ENCODE data around the gene PAOX. TPM values are rescaled to one million over a fixed set of nuclear protein-coding genes. Genes with fewer than 3 reads are reported as not detected.

PAOX gene
- 4.4 and 6.9 TPM in 2 replicates for total RNA-seq

DNA sequence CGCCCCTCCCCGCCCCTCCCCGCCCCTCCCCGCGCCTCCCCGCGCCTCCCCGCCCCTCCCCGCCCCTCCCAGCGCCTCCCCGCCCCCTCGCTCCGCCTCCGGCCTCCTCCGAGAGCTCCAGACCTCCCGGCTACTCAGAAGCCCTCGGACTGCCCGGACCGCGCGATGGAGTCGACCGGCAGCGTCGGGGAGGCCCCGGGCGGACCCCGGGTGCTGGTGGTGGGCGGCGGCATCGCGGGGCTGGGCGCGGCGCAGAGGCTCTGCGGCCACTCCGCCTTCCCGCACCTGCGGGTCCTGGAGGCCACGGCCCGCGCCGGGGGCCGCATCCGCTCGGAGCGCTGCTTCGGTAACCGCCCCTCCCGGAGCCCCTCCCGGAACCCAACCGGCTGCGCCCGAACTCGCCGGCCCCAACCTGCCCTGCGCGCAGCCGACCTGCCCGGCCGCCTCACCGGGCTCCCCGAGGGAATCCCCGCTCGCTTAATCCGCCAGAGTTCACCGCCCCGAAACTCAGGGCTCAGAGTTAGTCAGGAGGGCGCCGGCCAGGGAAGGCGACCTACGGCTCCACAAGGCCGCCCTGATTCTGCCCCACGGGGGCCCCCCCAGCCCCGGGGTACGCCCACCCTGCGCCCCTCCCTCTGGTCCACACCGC lies at the start of gene PAOX:
PAOX (plus strand) TSS at position 111 of the 649 bp plus-strand sequence; CDS start at position 166, 55 bp downstream.
- peak; percentile 62 to 69 for DNase-seq (ENCODE audit: low read depth in 2 of 2)

GRCh38 chr10:133329491-133330202 lies 49.4 kb upstream of the PAOX start:
- DNase-seq (ENCODE audit: low read depth in 2 of 2), result peak; percentile 78 to 87

DNA sequence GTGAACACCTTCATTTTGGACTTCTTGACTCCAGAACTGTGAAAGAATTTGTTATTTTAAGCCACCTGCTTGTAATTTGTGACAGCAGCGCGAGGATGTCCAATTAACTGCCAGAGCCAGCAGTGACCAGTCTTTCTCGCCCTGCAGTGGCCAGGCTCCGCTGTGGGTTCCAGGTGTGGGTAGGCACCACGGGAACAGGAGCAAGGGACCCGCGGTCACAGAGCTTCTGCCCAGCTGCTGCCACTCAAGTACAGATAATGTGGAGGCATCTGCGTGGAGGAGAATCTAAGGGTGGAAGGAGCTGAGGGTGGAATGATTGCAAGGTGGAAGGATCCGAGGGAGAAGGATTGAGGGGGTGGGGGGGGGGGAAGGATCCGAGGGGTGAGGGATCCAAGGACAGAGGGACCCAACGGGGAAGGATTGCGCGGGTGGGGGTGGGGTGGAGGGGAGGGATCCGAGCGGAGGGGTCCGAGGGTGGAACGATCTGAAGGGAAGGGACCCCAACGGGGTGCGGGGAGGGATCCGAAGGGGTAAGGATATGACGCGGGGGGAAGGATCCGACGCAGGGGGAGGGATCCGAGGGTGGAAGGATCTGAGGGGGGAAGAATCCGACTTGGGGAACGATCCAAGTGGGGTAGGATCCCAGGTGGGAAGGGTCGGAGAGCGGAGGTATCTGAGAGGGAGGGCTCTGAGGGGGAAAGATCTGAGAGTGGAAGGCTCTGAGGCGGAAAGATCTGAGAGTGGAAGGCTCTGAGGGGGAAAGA lies 45.9 kb upstream of the PAOX start:
- DNase-seq (ENCODE audit: low read depth in 2 of 2), result no peak

GRCh38 chr10:133334503-133335245 lies 44.4 kb upstream of the PAOX start:
- DNase-seq (ENCODE audit: low read depth in 2 of 2), result no peak

DNA sequence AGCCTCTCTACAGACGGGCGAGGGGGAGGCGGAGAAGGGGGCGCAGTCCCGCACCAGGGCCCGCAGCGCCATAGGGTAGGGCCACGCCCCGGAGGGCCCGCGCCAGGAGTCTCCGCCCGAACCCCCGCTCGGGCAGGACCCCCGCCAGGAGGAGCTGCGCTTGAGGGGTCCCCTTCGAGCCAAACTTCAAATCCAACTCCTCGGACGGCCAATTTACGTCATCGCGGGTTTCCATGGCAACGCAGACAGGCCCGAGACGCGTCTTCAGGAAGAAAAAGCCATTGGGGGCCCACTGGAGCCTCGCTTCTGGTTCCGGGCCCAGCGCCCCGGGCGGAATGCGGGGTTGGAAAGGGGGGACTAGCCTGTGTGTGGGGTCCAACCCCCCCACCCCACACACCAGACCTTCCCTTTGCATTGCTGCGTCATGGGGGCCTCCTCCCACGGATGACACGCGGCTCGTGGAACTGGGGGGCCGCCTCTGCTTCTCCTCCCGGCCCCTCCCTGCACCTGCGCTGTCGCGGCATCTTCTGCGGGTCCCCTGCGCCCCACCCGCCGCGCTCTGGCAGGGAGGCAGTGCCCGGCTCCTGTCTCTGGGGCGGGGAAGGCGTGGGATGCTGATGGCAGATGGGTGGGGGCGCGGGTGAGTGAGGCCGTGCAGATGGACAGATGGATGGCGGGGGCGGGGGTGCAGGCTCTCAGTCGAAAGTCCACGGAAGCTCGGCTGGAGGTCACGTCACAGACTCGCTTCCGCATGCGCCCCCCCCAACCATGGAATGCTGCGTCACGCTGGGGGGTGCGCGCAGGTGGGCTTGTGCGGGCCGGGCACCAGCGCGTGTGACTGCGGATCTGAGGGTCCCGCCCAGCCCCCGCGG lies 43.6 kb upstream of the PAOX start:
- DNase-seq (ENCODE audit: low read depth in 2 of 2), result peak in 1 of 2 donors; percentile 41

DNA sequence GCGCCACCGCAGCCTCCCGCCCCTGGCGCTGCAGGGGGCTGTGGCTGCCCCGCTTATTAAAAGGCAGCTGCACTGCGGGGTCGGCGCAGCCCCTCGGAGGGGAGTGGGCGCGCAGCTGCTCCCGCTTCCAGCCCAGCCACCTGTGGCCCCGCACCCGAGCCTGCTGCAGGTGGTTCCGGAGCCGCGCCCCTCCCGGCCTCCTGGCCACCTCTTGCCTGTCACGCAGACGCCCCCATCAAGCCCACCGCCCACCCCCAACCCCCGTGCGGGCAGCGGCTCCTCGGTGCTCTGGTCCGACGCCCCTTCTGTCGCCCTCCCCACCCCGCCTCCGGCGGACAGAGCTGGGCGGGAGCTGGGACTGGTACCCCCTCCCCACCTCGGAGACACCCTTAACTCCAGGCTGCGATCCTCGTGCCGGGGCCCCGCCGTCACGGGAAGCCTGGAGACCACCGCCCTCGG lies 42.9 kb upstream of the PAOX start:
- DNase-seq (ENCODE audit: low read depth in 2 of 2), result no peak

- no peak for DNase-seq (ENCODE audit: low read depth in 2 of 2)
Measured at GRCh38 chr10:133336577-133337369, 42.3 kb upstream of the PAOX start, which contains the start of gene CALY. CALY (minus strand) TSS chr10:133336896; CDS start chr10:133328989, 7,907 bp downstream.

DNA sequence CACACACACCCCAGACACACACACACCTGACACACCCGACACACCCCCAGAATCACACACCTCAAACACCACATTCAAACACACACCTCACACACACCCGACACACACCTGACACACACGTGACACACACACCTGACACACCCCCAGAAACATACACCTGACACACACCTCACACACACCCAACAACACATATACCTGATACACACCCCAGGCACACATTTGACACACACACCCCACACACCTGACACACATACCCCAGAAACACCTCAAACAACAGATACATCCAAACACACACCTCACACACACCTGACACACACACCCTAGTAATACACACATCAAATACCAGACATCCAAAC lies 41.7 kb upstream of the PAOX start:
- DNase-seq (ENCODE audit: low read depth in 2 of 2), result no peak

DNA sequence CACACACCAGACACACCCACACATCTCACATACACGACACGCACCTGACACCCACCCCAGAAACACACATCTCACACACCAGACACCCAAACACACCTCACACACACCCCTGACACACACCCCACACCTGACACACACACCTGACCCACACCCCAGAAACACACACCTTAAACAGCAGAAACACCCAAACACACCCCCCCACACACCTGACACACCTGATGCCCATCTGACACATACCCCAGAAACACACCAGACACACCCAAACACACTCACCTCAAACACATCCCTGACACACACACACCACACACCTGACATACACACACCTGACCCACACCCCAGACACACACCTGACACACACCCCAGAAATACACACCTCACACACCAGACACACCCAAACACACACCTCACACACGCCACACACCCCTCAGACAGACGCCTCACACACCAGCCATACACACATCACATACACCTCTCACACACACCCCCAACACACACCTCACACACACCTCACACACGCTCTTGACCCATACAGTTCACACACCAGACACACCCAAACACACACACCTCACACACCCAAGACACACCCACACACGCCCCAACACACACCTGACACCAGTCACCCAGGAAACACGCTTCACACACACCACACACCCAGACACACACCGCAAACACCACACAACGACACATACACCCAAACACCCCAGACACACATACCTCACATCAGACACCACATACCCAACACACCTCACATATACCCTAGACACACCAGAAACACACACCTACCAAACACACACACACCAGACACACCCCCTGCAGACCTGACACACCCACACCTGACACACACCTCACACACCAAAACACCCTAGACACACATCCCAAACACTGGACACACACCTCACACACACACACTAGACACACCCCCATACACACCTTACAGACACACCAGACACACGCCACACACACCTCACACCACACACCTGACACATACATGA lies 40.7 kb upstream of the PAOX start:
- DNase-seq (ENCODE audit: low read depth in 2 of 2), result no peak

- DNase-seq (ENCODE audit: low read depth in 2 of 2), result no peak
Measured at GRCh38 chr10:133339708-133340380, 39.2 kb upstream of the PAOX start.

- no peak for DNase-seq (ENCODE audit: low read depth in 2 of 2)
Measured at GRCh38 chr10:133341983-133342382, 37.1 kb upstream of the PAOX start.

- no peak for DNase-seq (ENCODE audit: low read depth in 2 of 2)
Measured at GRCh38 chr10:133342942-133343341, 36.1 kb upstream of the PAOX start.

DNA sequence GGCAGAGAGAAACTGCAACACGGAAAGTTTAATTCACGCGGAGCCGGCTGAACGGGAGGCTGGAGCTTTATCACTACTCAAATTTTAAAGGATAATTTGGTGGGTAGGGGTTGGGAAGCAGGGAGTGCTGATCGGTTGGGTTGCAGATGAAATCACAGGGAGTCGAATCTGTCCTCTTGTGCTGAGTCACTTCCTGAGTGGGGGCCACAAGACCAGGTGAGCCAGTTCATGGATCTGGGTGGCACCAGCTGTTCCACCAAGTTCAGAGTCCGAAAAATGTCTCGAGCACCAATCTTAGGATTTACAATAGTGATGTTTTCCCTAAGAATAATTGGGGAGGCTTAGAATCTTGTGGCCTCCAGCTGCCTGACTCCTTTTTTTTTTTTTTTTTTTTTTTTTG lies 35.5 kb upstream of the PAOX start:
- DNase-seq (ENCODE audit: low read depth in 2 of 2), result no peak

DNA sequence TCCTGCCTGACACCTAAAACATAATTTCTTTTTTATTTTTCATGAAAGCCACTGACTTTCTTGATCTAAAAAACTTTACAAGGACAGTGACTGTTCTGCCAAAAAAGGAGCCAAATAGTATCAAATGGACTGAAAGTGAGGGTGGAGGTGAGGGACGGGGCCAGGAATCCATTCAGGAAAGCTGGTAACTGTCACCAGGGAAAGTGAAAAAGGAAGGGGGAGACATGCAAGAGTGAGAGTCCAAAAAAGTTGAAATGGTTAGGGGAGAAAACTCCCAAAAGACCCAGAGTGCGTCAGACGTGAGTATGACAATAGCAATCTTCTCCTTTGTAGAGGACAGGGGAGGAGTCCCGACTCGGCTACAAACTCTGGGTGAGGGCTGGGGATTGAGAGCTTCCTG lies 34.8 kb upstream of the PAOX start:
- no peak for DNase-seq (ENCODE audit: low read depth in 2 of 2)

DNA sequence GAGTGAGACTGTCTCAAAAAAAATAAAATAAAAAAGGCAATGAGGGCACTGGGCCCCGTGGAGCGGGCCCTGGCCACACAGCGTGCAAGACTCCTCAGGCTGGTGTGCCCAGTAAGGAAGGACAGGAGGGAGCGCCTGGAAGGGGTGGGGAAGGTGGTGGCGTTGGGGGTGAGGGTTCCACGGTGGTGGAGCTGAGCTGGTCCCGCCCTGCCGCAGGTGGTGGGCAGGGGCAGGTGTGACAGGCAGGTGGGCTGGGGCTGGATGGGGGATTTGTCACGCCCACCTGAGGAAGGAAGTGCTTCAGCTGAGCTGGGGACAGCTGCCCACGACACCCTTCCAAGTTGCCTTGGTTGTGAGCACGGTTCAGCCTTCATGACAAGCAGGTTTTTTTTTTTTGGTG lies 32.6 kb upstream of the PAOX start:
- no peak for DNase-seq (ENCODE audit: low read depth in 2 of 2)

GRCh38 chr10:133347710-133348517 lies 31.1 kb upstream of the PAOX start:
- no peak for DNase-seq (ENCODE audit: low read depth in 2 of 2)

- no peak for DNase-seq (ENCODE audit: low read depth in 2 of 2)
Measured at GRCh38 chr10:133349160-133349568, 29.9 kb upstream of the PAOX start.

All from lung microvascular endothelial cell (primary cell).